GM23248 (cell line): ENCODE results near the gene U2AF1L4.

Experiments
- EZH2 ChIP-seq: fragments of 200-600 bp; sonication (generic); IDR thresholded peaks from 2 replicates; pipeline ENCODE4 v1.6.1; 2018; ENCODE audit warnings: antibody characterized with exemption, mild to moderate bottlenecking; ENCODE audit not compliant: insufficient read depth, poor library complexity, severe bottlenecking
- EZH2phosphoT487 ChIP-seq: fragments of 200-600 bp; sonication (generic); IDR thresholded peaks from 2 replicates; pipeline ENCODE4 v1.6.1; 2018; ENCODE audit warnings: antibody characterized with exemption, moderate library complexity, mild to moderate bottlenecking, low read depth; ENCODE audit not compliant: insufficient read depth

DNA sequence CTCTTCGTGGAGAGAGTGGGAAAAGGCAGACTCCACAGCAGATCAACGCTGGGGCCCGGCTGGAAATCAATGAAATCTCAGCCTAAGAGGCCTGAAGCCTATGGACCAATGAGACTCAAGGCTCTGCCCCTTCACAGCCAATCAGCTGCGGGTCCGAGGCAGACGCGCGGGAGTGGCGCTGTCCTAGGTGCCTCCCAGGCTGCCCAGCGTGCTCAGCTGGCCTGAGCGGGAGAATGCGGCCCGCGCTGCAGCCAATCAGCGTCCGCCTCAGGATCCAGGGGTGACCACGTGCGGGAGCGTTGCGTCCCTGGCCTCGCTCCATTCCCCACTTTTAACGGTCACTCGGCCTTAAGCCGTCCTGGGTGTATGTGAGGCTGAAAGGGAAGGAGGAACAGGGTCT lies 41.0 kb downstream of the U2AF1L4 start, which contains the start of gene ZBTB32:
- TF ChIP-seq EZH2phosphoT487: no peak
- TF ChIP-seq EZH2: no peak
